NB4 (cell line): ENCODE results near the gene NSG1.

Experiments used
- DNase-seq: peaks from one replicate; pipeline ENCODE4 v3.0.0; 2010; ENCODE audit warnings: low read depth
- H3K4me3 ChIP-seq: one replicate; pipeline ENCODE4 v1.5.1; 2011; ENCODE audit warnings: mild to moderate bottlenecking, low read depth, low read length, moderate library complexity
- MYC ChIP-seq: IDR thresholded peaks from 2 replicates; pipeline ENCODE4 v1.6.1; 2011; ENCODE audit warnings: low read depth, low read length
- POLR2A ChIP-seq: IDR thresholded peaks from 2 replicates; pipeline ENCODE4 v1.6.1; 2011; ENCODE audit warnings: mild to moderate bottlenecking; ENCODE audit not compliant: insufficient read length; ENCODE audit errors: extremely low read depth
- TF ChIP-seq, protein P1 (sequence below): IDR thresholded peaks from one replicate; pipeline ENCODE4 v1.5.1; 2012; ENCODE audit warnings: low read depth, low read length
- TF ChIP-seq, protein P2 (sequence below): IDR thresholded peaks from 2 replicates; pipeline ENCODE4 v1.6.1; 2011; ENCODE audit warnings: low read depth, low read length

NSG1 gene

DNA sequence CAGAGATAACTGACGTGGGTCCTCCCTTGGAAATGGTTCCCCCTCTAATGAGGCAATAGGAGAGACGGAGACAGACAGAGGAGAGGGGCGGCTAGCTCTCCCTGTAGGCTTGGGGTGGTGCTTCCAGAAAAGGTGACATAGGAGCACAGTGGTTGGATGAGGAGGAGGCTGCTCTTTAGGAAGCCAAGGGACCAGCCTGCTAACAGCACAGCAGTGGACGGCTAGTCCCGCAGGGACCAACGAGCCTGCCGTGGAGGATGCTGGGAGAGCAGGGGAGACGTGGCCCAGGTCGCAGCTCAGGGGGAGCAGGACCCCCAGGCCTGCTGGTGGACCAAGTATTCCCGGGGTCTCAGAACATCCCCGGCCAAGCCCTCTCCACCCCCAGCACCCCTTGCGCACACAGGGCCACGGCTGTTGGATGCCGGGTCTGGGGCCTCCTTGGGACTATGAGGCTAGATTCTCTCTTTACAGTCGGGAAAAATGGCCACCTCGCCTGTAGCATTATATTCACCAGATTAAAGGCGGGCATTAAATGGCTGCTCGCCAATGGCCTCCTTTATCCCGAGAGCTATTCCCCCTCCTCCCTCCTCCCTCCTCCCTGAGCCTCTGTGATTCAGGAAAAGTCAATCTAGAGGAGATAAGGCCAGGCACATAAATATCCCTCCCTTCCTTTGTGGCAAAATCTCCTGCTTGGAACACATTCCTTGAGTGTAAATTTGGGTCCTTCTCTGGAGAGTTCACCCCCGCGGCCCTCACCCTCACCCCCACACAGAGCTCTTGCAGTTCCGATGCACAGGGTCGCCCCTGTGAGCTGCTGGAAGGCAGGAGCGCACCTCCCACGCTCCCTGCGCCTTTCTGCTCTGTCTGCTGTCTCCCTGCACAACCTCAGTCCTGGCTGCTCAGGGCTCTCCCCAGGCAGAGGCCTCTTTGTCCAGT, 30.5 kb upstream of the NSG1 start:
- no peak for DNase-seq
- TF ChIP-seq, protein P1, sequence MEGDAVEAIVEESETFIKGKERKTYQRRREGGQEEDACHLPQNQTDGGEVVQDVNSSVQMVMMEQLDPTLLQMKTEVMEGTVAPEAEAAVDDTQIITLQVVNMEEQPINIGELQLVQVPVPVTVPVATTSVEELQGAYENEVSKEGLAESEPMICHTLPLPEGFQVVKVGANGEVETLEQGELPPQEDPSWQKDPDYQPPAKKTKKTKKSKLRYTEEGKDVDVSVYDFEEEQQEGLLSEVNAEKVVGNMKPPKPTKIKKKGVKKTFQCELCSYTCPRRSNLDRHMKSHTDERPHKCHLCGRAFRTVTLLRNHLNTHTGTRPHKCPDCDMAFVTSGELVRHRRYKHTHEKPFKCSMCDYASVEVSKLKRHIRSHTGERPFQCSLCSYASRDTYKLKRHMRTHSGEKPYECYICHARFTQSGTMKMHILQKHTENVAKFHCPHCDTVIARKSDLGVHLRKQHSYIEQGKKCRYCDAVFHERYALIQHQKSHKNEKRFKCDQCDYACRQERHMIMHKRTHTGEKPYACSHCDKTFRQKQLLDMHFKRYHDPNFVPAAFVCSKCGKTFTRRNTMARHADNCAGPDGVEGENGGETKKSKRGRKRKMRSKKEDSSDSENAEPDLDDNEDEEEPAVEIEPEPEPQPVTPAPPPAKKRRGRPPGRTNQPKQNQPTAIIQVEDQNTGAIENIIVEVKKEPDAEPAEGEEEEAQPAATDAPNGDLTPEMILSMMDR, result no peak
- TF ChIP-seq, protein P2, sequence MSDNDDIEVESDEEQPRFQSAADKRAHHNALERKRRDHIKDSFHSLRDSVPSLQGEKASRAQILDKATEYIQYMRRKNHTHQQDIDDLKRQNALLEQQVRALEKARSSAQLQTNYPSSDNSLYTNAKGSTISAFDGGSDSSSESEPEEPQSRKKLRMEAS, result no peak
- TF ChIP-seq POLR2A (no peak), MYC (no peak)
- no peak overlapping the region for H3K4me3 ChIP-seq

DNA sequence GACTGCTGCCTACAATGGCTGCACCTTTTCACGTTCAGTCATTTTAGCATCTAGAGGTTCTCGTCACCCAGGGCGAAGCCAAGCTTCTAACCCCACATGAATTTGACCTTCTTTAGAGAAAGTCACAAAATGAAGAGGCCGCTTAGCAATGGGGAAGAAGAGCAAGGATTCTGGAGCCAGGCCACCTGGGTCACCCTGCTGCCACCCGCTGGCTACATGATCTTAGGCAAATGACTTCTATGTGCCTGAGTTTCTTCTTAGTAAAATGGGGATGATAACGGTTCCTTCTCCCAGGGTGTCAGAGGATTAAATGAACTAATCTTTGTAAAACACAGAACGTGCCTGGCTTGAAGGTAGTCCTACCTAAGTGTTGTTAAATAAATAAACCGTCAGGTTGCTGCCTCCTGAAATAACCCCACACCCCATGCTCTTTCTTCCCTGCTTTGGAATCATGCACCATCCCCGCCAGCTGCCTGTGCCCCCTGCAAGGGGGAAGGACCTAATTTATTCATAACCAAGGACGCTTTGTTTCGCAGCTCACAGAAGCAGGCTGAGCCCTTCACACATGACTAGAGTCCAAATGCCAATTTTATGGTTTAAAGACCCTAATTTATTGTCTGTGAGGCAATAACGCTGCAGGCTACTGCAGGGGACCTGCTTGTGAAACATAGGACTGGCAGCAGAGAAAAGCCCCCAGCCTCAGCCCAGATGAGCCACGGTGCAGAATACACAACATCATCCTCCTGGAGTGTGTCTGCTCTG, 28.6 kb upstream of the NSG1 start:
- TF ChIP-seq, protein P2, result no peak
- TF ChIP-seq POLR2A (no peak), MYC (no peak)
- TF ChIP-seq, protein P1, result no peak
- H3K4me3 ChIP-seq, result no peak overlapping the region
- no peak for DNase-seq

DNA sequence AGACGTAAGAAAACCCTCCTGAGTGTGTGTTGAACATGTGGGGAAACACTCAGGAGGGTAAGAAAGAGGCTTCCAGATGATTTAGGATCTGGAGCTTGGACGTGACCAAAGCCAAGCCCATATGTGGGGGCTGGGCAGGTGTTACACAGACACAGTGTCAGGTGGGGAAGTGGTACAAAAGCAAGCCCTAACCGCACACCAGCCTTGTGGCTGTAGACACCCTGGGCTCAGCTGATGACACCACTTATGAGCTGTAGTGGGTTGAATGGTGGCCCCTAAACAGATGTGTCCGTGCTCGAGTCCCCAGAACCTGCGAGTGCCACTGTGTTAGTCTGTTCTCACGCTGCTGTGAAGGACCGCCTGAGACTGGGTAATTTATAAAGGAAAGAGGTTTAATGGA, 25.0 kb upstream of the NSG1 start:
- no peak overlapping the region for H3K4me3 ChIP-seq
- no peak for DNase-seq
- TF ChIP-seq MYC (no peak), POLR2A (no peak)
- TF ChIP-seq, protein P2, result no peak
- TF ChIP-seq, protein P1, result no peak

DNA sequence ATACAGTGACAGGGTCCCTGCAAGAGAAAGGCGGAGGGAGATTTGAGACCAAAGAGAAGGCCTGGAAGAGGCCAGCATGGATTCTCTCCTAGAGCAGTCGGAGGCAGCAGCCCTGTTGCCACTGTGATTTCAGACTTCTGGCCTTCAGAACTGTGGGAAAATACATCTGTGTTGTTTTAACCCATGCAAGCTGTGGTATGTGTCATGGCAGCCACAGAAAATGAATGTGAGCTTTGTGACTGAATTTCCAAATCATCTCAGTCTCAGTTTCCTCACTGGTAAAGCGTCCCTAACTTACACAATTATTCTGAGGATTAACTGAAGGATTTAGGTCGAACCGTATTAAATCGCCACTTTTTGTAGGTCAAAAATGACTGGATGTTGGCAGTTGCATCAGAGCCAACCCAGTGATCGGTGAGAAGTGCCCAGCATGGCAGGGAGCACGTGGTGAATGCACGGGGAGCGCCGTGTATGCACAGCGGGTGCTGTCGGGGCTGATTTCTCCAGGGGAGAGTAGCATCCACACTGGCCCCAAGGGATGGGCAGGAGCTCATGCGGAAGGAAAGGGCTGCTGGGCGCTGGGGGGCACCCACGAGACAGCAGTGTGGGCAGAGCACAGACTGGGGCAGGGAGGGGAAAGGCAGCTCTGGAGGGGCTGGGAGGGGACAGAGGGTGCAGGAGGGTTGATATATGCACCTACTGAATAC, 23.8 kb upstream of the NSG1 start:
- H3K4me3 ChIP-seq, result no peak overlapping the region
- DNase-seq, result no peak
- TF ChIP-seq, protein P1, result no peak
- TF ChIP-seq POLR2A (no peak), MYC (no peak)
- TF ChIP-seq, protein P2, result no peak

DNA sequence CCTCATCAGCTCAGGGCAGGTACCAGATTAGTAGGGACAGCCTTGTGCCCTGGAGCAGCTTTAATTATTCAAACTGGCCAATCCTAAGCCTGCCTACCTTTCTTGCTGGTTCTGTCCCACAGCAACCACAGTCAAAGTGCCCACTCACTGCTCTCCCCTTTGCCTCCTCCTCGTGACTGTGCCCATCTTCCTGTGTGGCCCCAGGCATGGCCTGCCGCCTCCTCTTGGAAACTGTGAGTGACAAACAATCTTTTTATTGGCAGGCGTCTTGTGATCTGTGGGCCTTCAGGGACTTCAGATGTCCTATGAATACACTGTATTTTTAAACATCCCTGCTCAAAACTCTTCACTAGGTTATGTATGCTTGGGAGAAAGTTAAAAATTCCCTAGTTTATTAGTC, 22.8 kb upstream of the NSG1 start:
- no peak overlapping the region for H3K4me3 ChIP-seq
- TF ChIP-seq, protein P1, result no peak
- TF ChIP-seq, protein P2, result no peak
- TF ChIP-seq MYC (no peak), POLR2A (no peak)
- DNase-seq, result no peak
